Effector memory CD4-positive, alpha-beta T cell (primary cell): ENCODE results near the gene CRPPA.
"Not testable (repeated sequence)": the region's sequence is repeated elsewhere in the genome, so short reads cannot be mapped to it uniquely, and the experiment has no call there.

ENCODE experiments used
- DNase-seq, 3 donors: peaks; one replicate each; pipeline ENCODE4 v3.0.0-alpha.2; 2020
- H3K27ac ChIP-seq: 2 replicates; pipeline ENCODE4 v1.7.0; 2013; ENCODE audit warnings: mild to moderate bottlenecking, low read length, moderate library complexity; ENCODE audit not compliant: insufficient read depth, poor library complexity, severe bottlenecking
- H3K27me3 ChIP-seq: replicated peaks from 2 replicates; pipeline ENCODE4 v1.7.0; 2013; ENCODE audit warnings: mild to moderate bottlenecking, low read length; ENCODE audit not compliant: insufficient read depth, control insufficient read depth, poor library complexity, severe bottlenecking
- H3K36me3 ChIP-seq: 2 replicates; pipeline ENCODE4 v1.7.0; 2013; ENCODE audit warnings: mild to moderate bottlenecking, low read length, moderate library complexity; ENCODE audit not compliant: control insufficient read depth, insufficient read depth
- H3K4me1 ChIP-seq: 2 replicates; pipeline ENCODE4 v1.7.0; 2013; ENCODE audit warnings: low read length, mild to moderate bottlenecking; ENCODE audit not compliant: control insufficient read depth, insufficient read depth, poor library complexity, severe bottlenecking
- H3K4me3 ChIP-seq: 2 replicates; pipeline ENCODE4 v1.7.0; 2013; ENCODE audit warnings: low read length, low read depth, mild to moderate bottlenecking; ENCODE audit not compliant: insufficient read depth, poor library complexity, severe bottlenecking
- H3K9me3 ChIP-seq: 2 replicates; pipeline ENCODE4 v1.7.0; 2013; ENCODE audit warnings: mild to moderate bottlenecking, low read length, moderate library complexity; ENCODE audit not compliant: control insufficient read depth
- total RNA-seq, 3 donors: gene quantifications; one replicate each; lab custom pipeline; 2026; lab: John Stamatoyannopoulos, UW

The CRPPA gene
- 0.97 to 1.9 (median 1.1) reads per million in 3 donors for total RNA-seq

DNA sequence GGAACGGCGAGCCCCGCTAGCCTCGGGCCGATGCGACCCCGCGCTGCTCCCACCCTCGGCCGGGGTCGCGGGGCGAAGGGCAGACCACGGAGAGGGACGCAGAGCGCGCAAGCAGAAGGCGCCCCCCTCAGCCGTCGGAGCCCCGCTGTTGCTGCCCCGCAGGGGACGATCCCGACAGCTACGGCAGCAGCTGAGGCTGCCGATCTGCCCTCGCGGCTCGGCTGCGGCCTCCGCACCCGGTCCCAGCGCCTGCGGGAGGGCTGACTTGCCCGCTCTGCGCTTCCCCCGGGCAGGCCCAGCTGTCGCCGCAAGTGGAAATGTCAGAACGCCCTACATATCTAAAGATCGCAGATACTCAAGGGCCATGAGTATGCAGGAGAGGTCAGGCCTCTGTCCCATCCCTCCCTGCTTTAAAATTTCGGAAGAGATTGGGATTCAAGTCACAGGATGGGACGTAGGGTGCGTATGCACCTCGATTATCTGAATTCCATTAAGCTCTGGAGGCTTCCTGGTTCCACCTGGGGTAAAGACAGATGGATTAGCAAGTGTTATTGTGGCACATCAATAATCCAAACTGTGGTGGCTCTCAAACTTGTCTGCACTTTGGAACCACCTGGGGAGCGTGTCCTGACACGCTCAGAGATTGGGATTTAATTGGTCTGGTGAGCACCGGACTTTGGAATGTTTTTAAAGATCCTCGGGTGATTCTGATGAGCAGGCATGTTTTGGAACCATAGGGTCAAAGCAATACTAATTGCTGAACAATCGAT is at the start of gene CRPPA:
TSS of gene CRPPA (minus strand) at position 206 of the 770 bp plus-strand sequence. CDS start 216 bp downstream, outside the sequence.
- H3K9me3 ChIP-seq, result no peaks in the 10 kb centered on the region
- H3K4me1 ChIP-seq, result no peaks in the 10 kb centered on the region
- H3K4me3 ChIP-seq, result peak within 1 kb of the TSS; percentile 54
- no peak for DNase-seq
- H3K27me3 ChIP-seq, result no peaks in the 10 kb centered on the region
- no peaks in the 10 kb centered on the region for H3K36me3 ChIP-seq
- H3K27ac ChIP-seq, result peak within 1 kb of the TSS; percentile 73

DNA sequence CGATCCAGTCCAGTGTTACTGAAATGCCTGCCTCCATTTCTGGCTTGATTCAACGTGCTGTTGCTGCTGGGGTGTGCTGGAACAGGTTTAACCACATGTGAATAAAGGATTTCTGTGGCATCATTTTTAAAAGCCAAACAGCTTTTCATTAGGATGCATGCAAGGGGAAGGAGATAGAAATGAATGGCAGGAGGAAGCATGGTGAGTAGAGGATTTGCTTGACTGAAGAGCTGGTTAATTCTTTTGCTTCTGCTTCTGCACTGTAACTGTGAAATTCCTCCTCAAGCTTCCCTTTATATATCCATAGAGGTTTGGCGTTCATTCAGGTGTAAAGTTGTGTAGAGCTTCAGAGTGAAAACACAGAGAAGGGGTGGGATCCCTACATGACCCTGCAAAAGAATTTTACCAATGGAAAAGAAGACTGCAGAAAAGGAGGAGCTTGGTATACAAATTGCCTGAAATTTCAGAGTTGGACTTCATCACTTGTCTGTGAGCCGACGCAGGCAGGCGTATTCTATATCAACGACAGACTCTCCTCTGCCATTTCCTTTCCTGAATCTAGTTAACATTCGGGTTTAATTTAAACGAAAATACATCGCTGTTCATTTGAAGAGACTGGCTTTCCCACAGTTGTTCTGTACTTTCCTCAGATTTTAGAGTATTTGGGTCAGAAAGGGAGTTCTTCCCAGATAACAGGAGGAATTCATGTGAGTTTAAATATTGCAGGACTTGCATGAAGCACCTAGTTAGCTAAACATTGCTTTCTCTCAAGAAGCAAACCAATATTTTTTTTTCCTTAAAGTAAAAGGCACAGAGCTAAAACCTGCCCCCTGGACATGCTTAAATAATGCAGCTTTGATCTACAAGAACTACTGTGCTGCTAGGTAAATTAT is 44.4 kb upstream of the CRPPA start, which contains the start of gene SOSTDC1:
TSS of gene SOSTDC1 (minus strand) at position 270 of the 893 bp plus-strand sequence. CDS start at position 200, 70 bp downstream.
- H3K4me1 ChIP-seq, result no peaks in the 10 kb centered on the region
- no peaks in the 10 kb centered on the region for H3K9me3 ChIP-seq
- H3K27me3 ChIP-seq, result no peaks in the 10 kb centered on the region
- no peaks in the 10 kb centered on the region for H3K36me3 ChIP-seq
- no peak for DNase-seq
- no peak within 1 kb of the TSS for H3K27ac ChIP-seq
- no peak within 1 kb of the TSS for H3K4me3 ChIP-seq

DNA sequence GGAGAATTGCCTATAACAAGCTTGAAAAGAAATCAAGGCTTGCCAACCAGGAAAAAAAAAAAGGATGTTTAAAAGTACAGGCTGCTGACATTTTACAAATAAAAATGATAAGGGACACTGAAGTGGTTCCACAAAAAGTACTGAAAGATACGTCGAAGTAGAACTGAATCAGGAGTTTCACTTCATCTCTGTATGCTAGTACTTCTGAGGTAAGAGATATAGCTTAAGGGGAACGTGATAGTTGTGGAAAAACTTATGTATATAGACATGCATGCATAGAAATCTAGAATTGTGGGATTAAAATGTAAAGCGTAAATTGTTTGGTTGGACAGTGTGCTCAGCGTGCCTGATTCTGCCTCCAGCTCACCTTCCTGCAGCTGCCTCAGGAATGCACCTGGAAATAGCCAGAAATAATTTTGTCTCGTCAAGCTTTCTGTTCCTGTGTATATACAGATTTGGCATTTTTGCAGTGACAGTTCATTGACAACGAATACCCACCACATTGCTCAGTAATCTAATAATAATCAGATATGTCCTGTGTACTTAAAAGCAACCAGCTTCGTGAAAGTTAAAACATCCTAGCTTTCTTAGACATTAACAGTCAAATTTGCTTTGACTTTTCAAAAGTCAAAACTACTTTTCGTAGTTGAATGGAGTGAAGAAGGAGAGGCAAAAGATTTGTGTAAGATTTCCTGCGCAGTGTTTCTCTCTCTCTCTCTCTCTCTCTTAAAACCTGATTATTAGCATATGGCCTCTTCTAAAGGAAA is 42.8 kb upstream of the CRPPA start:
- Histone ChIP-seq H3K4me3 (no peak overlapping the region), H3K4me1 (no peaks in the 10 kb centered on the region), H3K27me3 (no peaks in the 10 kb centered on the region), H3K27ac (no peak overlapping the region), H3K36me3 (no peaks in the 10 kb centered on the region), H3K9me3 (no peaks in the 10 kb centered on the region)
- DNase-seq, result no peak

DNA sequence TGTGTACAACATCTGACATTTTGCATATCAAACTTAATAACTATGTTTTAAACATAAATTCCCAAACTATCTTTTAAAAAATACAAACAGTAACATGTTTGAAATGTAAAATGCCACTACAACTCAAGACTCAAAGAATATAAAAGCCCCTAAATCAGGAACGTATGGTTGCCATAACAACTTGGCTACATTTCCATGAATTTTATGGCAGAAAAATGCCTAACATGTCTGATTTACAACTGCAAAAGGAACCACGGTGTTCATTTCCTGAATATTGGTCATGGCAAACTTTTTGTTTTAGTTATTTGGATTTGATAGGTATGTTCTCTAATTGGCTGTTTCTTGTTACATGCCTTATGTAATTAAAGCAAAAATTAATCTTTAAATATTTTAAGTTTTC is 42.2 kb upstream of the CRPPA start:
- no peak overlapping the region for H3K27ac ChIP-seq
- no peak overlapping the region for H3K4me3 ChIP-seq
- no peaks in the 10 kb centered on the region for H3K27me3 ChIP-seq
- no peaks in the 10 kb centered on the region for H3K9me3 ChIP-seq
- DNase-seq, result no peak
- H3K36me3 ChIP-seq, result no peaks in the 10 kb centered on the region
- no peaks in the 10 kb centered on the region for H3K4me1 ChIP-seq

DNA sequence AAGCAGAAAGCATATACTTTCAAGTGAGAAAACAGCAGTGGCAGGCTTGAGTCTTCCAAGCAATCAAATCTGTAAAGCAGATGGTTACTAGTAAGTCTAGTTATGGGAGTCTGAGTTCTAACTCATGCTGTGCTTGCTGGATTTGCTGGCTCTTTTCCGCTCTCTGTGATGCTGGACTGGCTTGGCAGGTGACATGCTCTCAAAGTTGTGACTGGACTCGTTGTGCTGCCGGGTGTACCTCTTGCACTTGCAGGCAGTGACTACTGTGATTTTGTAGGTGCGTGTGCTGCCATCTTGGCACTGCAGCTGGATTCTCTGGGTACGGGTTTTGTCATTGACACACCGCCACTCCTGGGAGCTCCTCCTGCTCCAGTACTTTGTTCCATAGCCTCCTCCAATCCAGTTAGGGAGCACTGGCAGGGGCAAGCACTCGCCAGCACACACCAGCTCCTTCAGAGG is 41.1 kb upstream of the CRPPA start:
- no peak for DNase-seq
- Histone ChIP-seq H3K27me3 (no peaks in the 10 kb centered on the region), H3K9me3 (no peaks in the 10 kb centered on the region), H3K27ac (no peak overlapping the region), H3K4me1 (no peaks in the 10 kb centered on the region), H3K4me3 (no peak overlapping the region), H3K36me3 (no peaks in the 10 kb centered on the region)

DNA sequence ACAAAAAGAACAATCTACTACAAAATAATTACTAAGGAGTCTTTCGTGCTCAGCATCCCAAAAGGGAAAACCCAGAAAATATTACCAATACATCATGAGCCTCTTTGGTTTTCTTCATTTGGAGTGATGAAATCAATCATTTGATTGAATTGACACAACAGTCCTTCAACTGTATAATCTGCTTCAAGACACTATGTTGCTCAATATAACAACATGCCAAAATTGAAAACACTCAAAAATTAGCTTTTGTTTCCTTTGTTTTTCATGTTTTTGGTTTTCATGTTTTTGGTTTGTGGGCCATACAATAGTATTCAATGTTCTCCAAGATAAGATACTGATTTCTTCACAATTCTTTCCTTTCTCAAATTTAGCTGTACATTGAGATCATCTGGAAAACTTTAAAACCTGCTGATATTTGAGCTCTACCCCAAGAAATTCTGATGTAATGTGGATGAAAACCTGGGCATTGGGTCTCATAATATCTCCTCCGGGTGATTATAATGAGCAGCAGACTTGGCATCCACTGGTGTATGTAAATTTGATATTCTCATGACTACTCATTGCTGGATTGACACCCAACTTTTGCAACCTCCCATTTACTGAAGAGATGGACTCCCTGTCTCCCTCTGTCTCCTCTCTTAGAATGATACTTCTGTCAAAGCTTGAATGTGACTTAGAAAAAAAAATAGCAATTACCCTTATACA is 39.6 kb upstream of the CRPPA start:
- no peak overlapping the region for H3K4me3 ChIP-seq
- H3K9me3 ChIP-seq, result no peaks in the 10 kb centered on the region
- no peak overlapping the region for H3K27ac ChIP-seq
- no peaks in the 10 kb centered on the region for H3K4me1 ChIP-seq
- H3K36me3 ChIP-seq, result no peaks in the 10 kb centered on the region
- DNase-seq, result no peak
- no peaks in the 10 kb centered on the region for H3K27me3 ChIP-seq

DNA sequence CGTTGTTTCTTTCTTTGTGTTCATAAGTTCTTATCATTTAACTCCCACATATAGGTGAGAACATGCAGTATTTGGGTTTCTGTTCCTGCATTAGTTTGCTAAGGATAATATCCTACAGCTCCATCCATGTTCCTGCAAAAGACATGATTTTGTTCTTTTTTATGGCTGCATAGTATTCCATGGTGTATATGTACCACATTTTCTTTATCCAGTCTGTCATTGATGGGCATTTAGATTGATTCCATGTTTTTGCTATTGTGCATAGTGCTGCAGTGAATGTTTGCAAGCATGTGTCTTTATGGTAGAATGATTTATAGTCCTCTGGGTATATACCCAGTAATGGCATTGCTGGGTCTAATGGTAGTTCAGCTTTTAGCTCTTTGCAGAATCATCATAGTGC is 35.0 kb upstream of the CRPPA start:
- H3K36me3 ChIP-seq, H3K4me1 ChIP-seq, H3K4me3 ChIP-seq, H3K9me3 ChIP-seq, DNase-seq, H3K27ac ChIP-seq, H3K27me3 ChIP-seq: not testable (repeated sequence)

DNA sequence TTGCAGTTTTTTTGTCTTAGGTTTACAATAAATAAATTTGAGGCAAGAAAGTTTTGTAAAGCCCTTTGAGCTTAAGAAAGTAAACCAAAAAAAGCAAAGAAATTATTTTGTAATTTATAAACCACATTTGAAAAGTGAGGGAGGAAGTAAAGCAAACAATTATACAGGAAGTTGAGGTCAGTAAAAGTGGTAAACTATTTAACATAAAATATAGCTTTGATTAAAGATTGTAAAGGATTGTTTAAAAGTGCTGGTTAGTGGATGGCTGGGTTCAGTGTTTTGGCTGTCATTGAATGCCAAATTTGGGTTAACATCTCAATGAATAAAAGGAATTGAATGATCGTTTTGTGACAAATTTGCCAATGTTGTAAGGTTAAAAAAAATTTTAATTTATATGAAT is 34.3 kb upstream of the CRPPA start:
- Histone ChIP-seq H3K4me3 (no peak overlapping the region), H3K27me3 (no peaks in the 10 kb centered on the region), H3K9me3 (no peaks in the 10 kb centered on the region), H3K36me3 (no peaks in the 10 kb centered on the region), H3K4me1 (no peaks in the 10 kb centered on the region), H3K27ac (no peak overlapping the region)
- DNase-seq, result no peak

DNA sequence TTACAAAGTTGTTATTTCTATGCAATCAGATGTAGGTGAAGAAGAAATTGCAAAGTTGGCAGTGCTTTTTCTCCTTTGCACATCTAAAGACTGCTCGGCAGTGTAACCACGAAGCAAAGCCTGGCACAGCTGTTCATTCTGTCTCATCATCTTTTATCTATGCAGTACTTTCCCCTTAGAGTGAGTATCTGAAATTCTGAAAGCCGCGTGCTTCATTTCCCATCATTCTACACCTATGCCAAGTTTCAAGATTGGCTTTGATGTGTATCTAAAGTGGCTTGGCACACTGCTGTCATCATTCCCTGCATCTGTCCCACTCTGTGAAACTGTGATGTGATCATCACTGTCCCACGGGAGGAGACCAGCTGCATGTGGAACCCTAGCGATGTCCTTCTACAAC is 29.0 kb upstream of the CRPPA start:
- no peak for DNase-seq
- no peaks in the 10 kb centered on the region for H3K9me3 ChIP-seq

More for the DNA sequence above, 29.0 kb upstream of the CRPPA start:
- Histone ChIP-seq H3K4me1 (no peaks in the 10 kb centered on the region), H3K27ac (no peak overlapping the region), H3K4me3 (no peak overlapping the region), H3K27me3 (no peaks in the 10 kb centered on the region), H3K36me3 (no peaks in the 10 kb centered on the region)
